Uterus (tissue), 4 donors: ENCODE data around the gene DGKG. TPM values are rescaled to one million over a fixed set of nuclear protein-coding genes. Genes with fewer than 3 reads are reported as not detected.

Experiments used
- DNase-seq, 2 donors: peaks; one replicate each; pipeline ENCODE4 v3.0.0-alpha.2; 2019 to 2020
- H3K27ac ChIP-seq, 2 donors: fragments of 200-600 bp; sonication (generic); 1 replicate in 1 of 2; 2 replicates in 1 of 2; pipeline ENCODE4 v1.5.1; 2016 to 2018
- H3K27me3 ChIP-seq, 2 donors: fragments of 200-600 bp; sonication (generic); one replicate each; pipeline ENCODE4 v1.5.1; 2018 to 2019; ENCODE audit warnings: control low read depth in 1 of 2
- H3K36me3 ChIP-seq, 2 donors: fragments of 200-600 bp; sonication (generic); one replicate each; pipeline ENCODE4 v1.5.1; 2019; ENCODE audit warnings: control low read depth in 1 of 2
- H3K4me1 ChIP-seq, 2 donors: fragments of 200-600 bp; sonication (generic); one replicate each; pipeline ENCODE4 v1.5.1; 2018 to 2019; ENCODE audit warnings: control low read depth in 1 of 2
- H3K4me3 ChIP-seq, 2 donors: fragments of 200-600 bp; sonication (generic); 1 replicate in 1 of 2; 2 replicates in 1 of 2; pipeline ENCODE4 v1.5.1; 2018 to 2019; ENCODE audit warnings: mild to moderate bottlenecking in 1 of 2
- H3K9me3 ChIP-seq, 2 donors: fragments of 200-600 bp; sonication (generic); one replicate each; pipeline ENCODE4 v1.5.1; 2019; ENCODE audit warnings: control low read depth in 1 of 2
- CTCF ChIP-seq, 4 experiments: fragments of 200-600 bp in 2 of 4; fragments of 450-650 bp in 2 of 4; sonication (generic) in 2 of 4; IDR thresholded peaks; one replicate each; pipeline ENCODE4 v1.5.1; 2016 to 2019; ENCODE audit warnings: antibody characterized with exemption in 4 of 4, mild to moderate bottlenecking in 2 of 4, moderate library complexity in 1 of 4
- POLR2A ChIP-seq, 2 donors: fragments of 450-650 bp; IDR thresholded peaks; one replicate each; pipeline ENCODE4 v1.6.1; 2016; ENCODE audit warnings: antibody characterized with exemption in 2 of 2, mild to moderate bottlenecking in 1 of 2, moderate library complexity in 1 of 2
- intact Hi-C: fragments of 100-400 bp; cut with DNase I; formaldehyde crosslinking; loops from one replicate; pipeline ENCODE4 v1.15.1; 2023; ENCODE audit warnings: low total_unique reads
- total RNA-seq, 4 donors: library from RNA; depleted of rRNA in 3 of 4; stranded (reverse); fragments of >200 nt in 3 of 4; gene quantifications; one replicate each; pipeline versions ENCODE4 v1.1.0 to v1.2.4, GENCODE V29; 2014 to 2023
- donor health status: DM: yes; HTN: yes; CAD: no.

Gene DGKG
- total RNA-seq, 4 donors from 2014 or later = 1.9 to 10.8 (median 6.7) TPM

- intact Hi-C loops = no loop called here
- no peak overlapping the region for H3K27ac ChIP-seq
- DNase-seq = no peak
- H3K36me3 ChIP-seq = no peaks in the 10 kb centered on the region
- no peak overlapping the region for H3K4me3 ChIP-seq
- no peaks in the 10 kb centered on the region for H3K9me3 ChIP-seq
- H3K27me3 ChIP-seq = no peaks in the 10 kb centered on the region
- TF ChIP-seq POLR2A (IDR thresholded peaks at IDR 0.05) = no peak
- no peaks in the 10 kb centered on the region for H3K4me1 ChIP-seq
These were observed 80.9 kb downstream of the DGKG start for GRCh38 chr3:186281176-186281575.

GRCh38 chr3:186280737-186281136, 81.3 kb downstream of the DGKG start:
- Histone ChIP-seq H3K4me1 (no peaks in the 10 kb centered on the region), H3K27ac (no peak overlapping the region), H3K36me3 (no peaks in the 10 kb centered on the region), H3K27me3 (no peaks in the 10 kb centered on the region), H3K4me3 (no peak overlapping the region), H3K9me3 (no peaks in the 10 kb centered on the region)
- TF ChIP-seq CTCF (IDR thresholded peaks at IDR 0.05) = no peak
- TF ChIP-seq POLR2A (IDR thresholded peaks at IDR 0.05) = no peak
- intact Hi-C loops = no loop called here
- DNase-seq = no peak

GRCh38 chr3:186277268-186277909, 84.6 kb downstream of the DGKG start:
- no peaks in the 10 kb centered on the region for H3K4me1 ChIP-seq
- TF ChIP-seq CTCF (IDR thresholded peaks at IDR 0.05) = peak; percentile 24 to 49 (median 32)
- no peak for TF ChIP-seq POLR2A (IDR thresholded peaks at IDR 0.05)
- no peak overlapping the region for H3K4me3 ChIP-seq
- no peaks in the 10 kb centered on the region for H3K9me3 ChIP-seq
- intact Hi-C loops = no loop called here
- no peaks in the 10 kb centered on the region for H3K36me3 ChIP-seq
- no peak for DNase-seq
- no peaks in the 10 kb centered on the region for H3K27me3 ChIP-seq
- no peak overlapping the region for H3K27ac ChIP-seq

GRCh38 chr3:186275436-186275835, 86.6 kb downstream of the DGKG start:
- H3K4me1 ChIP-seq = no peaks in the 10 kb centered on the region
- H3K4me3 ChIP-seq = no peak overlapping the region
- DNase-seq = no peak
- H3K9me3 ChIP-seq = no peaks in the 10 kb centered on the region
- H3K36me3 ChIP-seq = no peaks in the 10 kb centered on the region
- no peaks in the 10 kb centered on the region for H3K27me3 ChIP-seq
- TF ChIP-seq POLR2A (IDR thresholded peaks at IDR 0.05) (no peak), CTCF (IDR thresholded peaks at IDR 0.05) (no peak)
- H3K27ac ChIP-seq = no peak overlapping the region
- intact Hi-C loops = no loop called here

GRCh38 chr3:186273586-186273985, 88.4 kb downstream of the DGKG start:
- Histone ChIP-seq H3K27ac (no peak overlapping the region), H3K4me1 (no peaks in the 10 kb centered on the region), H3K4me3 (no peak overlapping the region), H3K9me3 (no peaks in the 10 kb centered on the region), H3K36me3 (no peaks in the 10 kb centered on the region), H3K27me3 (no peaks in the 10 kb centered on the region)
- intact Hi-C loops = no loop called here
- no peak for DNase-seq
- TF ChIP-seq CTCF (IDR thresholded peaks at IDR 0.05) = no peak

- Histone ChIP-seq H3K4me3 (no peak overlapping the region), H3K27me3 (no peaks in the 10 kb centered on the region), H3K27ac (no peak overlapping the region), H3K4me1 (no peaks in the 10 kb centered on the region), H3K36me3 (no peaks in the 10 kb centered on the region), H3K9me3 (no peaks in the 10 kb centered on the region)
- no peak for DNase-seq
- no peak for TF ChIP-seq CTCF (IDR thresholded peaks at IDR 0.05)
- no peak for TF ChIP-seq POLR2A (IDR thresholded peaks at IDR 0.05)
- intact Hi-C loops = no loop called here
These were observed 91.3 kb downstream of the DGKG start for GRCh38 chr3:186270701-186271100.
